Fibroblast of skin of right quadriceps (primary cell): ENCODE measurements around the gene STRADA.
"Not testable (repeated sequence)": the region's sequence is repeated elsewhere in the genome, so short reads cannot be mapped to it uniquely, and the experiment has no call there.

Experiments
- DNase-seq: peaks from one replicate; pipeline ENCODE4 v3.0.0-alpha.2; 2013

The STRADA gene

DNA sequence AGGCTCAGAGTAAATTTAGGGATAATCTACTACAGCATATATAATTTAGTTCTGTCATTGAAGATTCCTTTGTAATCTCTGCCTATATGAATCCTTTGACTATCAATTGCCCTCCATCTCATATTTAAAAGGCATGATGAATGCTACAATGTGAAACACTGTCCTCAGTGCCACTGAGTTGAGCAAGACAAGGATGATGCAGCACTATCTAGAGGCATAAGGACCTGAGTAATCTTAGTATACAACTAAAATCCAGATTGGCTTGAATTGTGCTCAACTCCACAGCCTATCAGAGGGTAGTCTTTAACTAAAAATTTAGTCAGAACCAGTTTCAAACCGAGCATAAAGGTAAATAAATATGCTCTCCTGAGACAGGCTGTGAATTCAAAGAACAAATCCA, 11.6 kb upstream of the STRADA start:
- DNase-seq: no peak

GRCh38 chr17:63752707-63753106, 11.1 kb upstream of the STRADA start:
- no peak for DNase-seq

- DNase-seq: no peak
Measured at GRCh38 chr17:63751806-63752205, 10.2 kb upstream of the STRADA start.

GRCh38 chr17:63741143-63741407, 524 bp downstream of the STRADA start:
- no peak for DNase-seq

- DNase-seq: no peak
Measured at GRCh38 chr17:63740464-63741142, 996 bp downstream of the STRADA start.

DNA sequence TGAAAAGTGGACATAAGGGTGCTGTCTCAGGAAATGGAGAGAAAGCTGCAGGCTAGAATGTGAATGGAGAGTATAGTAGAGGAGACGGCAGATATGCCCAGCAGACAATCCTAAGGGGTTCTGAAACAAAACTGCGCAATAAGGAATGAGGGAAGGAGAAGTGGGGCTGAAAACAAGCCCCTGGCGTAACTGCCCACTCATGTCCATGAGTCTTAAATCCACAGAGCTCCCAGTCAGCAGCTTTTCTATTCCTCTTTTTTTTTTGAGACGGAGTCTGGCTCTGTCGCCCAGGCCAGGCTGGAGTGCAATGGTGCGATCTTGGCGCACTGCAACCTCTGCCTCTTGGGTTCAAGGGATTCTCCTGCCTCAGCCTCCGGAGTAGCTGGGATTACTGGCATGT, 5.9 kb downstream of the STRADA start:
- DNase-seq: no peak

- DNase-seq: no peak
Measured at GRCh38 chr17:63722403-63722802, 19.2 kb downstream of the STRADA start.

- DNase-seq: not testable (repeated sequence)
Measured at GRCh38 chr17:63720194-63720593, 21.4 kb downstream of the STRADA start.

- no peak for DNase-seq
Measured at GRCh38 chr17:63718988-63719387, 22.6 kb downstream of the STRADA start.

DNA sequence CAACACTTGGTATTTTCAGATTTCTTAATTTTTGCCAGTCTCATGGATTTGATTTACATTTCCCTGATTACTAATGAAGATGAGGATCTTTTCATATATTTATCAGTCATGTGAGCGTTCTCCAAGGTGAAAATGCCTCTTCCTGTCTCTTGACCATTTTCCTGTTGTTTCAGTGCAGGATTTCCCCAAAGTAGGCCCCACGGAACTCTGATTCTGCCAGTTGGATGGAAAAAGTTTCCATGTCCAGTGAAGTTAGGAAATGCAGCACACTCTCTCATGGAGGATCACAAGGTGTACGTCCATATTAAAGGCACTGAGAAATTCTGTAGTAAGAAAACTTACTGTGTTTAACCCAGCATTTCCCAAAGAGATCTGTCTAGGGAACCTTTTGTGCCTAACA, 25.2 kb downstream of the STRADA start:
- no peak for DNase-seq

- DNase-seq: no peak
Measured at GRCh38 chr17:63714550-63715277, 26.9 kb downstream of the STRADA start.

- DNase-seq: no peak
Measured at GRCh38 chr17:63709110-63709509, 32.5 kb downstream of the STRADA start.

DNA sequence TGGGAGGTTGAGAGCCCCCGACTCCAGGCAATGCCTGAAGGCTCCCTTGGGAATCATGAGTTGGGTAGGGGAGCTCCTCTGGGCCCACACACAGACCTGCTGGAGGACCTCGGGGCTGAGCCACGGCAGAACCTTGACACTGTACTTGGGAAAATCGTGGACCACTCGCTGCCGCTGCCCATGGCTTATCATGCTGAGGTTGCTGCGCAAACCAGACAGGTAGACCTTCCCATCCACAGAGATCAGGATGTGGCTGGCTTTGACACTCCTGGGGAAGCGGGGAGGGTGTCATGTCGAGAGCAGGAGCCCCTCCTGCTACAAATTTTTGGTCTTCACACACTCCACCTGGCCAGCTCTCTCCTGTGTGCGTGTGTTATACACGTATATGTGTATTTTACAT, 34.4 kb downstream of the STRADA start:
- no peak for DNase-seq

DNA sequence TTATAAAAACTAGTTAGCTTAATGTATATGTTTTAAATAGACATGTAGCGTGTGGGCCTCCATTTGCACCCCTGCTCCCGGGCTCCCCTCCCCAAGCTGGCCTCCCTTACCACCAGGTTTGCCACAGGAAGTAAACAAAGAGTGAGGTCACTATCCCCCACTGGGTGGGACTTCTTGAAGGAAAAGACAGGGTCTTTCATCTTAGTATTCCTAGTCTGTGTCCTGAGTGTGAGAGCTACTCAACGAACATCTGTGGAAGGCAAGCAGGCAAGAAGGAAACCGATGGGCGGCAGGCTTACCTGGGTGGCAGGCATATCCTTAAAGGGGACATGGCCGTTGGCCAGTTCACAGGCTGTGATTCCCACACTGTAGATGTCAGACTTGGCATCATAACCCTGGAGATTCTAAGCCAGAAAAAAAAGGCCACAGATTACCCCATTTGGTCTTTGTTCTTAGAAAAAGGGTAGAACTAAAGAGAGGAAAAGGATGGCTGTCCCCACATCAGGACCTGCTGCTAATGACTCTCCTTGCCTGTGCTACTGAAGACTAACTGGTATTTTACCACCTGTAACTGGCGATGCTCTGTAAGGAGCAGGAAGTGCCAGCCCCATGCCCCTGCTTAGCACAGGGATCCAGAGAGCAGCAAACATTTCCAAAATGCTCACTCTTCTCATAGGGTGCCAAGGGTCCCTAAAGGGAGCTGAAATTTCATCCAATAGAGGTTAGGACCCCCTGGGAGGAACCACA, 35.1 kb downstream of the STRADA start:
- no peak for DNase-seq

- no peak for DNase-seq
Measured at GRCh38 chr17:63705657-63706056, 35.9 kb downstream of the STRADA start.

DNA sequence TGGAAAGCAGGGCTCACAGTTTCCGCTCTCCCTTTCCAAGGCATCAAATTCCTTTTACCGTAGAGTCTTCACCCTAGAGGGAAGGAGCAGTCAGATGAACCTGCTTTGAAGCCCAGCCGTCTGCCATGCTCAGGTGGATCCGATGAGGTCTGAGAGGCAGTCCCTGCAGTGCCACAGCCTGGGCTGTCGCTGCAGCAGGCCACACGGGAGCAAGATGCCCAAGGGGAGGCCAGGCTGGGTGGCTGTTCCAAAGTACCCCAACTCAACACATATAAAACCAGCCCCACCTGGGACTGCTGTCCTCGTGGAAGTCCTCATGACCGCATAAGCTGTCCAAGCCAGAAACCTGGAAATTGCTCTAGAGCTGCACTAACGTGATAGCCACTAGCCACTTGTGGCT, 36.8 kb downstream of the STRADA start:
- DNase-seq: no peak

- DNase-seq: no peak
Measured at GRCh38 chr17:63704259-63704576, 37.4 kb downstream of the STRADA start.

GRCh38 chr17:63703556-63704258, 37.9 kb downstream of the STRADA start:
- DNase-seq: no peak

DNA sequence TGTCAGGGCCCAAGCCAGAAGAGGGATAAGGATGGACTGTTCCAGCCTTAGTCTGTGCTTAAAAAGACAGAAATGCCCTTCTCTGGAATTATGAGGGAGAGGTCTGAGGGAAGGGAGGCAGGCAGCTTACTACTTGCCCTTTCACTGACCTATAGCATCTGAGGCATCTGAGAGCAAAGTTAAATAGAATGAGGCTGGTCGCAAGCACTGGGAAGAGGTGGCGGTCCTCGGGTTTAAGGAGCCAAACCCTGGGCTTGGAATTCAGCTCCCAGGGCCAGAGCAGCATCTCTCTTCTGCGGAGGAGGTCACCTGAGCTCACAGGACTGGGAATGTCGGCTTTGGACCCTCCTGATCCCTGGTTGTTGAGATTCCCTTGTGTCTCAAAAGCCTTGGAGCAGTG, 38.6 kb downstream of the STRADA start:
- DNase-seq: no peak

DNA sequence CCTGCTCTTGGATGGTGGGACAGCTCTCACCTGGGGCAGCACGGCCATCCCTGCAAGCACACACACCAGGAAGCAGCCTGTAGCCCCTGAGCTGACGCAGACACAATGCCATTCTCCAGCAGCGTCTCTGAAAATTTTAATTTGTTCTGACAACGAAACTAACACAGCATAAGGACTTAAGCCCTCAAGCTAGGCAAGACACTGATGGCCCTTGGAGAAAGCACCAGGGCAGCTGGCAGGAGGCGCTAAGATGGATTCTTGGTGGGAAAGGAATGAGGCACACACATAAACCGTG, 38.9 kb downstream of the STRADA start:
- no peak for DNase-seq

GRCh38 chr17:63701868-63702720, 39.5 kb downstream of the STRADA start:
- DNase-seq: no peak

GRCh38 chr17:63701456-63701820, 40.2 kb downstream of the STRADA start:
- DNase-seq: no peak
